CD4-positive, alpha-beta T cell (primary cell): Measurements from ENCODE around the gene VPREB1. TPM values are rescaled to one million over a fixed set of nuclear protein-coding genes. Genes with fewer than 3 reads are reported as not detected.

Experiments used
- ATAC-seq: fragments of 200-7000 bp; cut with Tn5 transposase; one replicate; pipeline ENCODE4 v1.10.0; 2022; ENCODE audit warnings: mild to moderate bottlenecking; ENCODE audit not compliant: poor library complexity
- CTCF ChIA-PET: fragments of 350-600 bp; sonication (Branson Sonifier 250); formaldehyde crosslinking; loops from one replicate; lab custom pipeline; 2021; ENCODE audit warnings: antibody characterized with exemption, inconsistent platforms; lab: Charles Lee
- POLR2A ChIA-PET: fragments of 350-600 bp; sonication (Branson Sonifier 250); formaldehyde crosslinking; loops from one replicate; lab custom pipeline; 2021; ENCODE audit warnings: antibody characterized with exemption, inconsistent platforms; lab: Charles Lee
- DNase-seq, 14 experiments: peaks; one replicate each; pipeline ENCODE4 v3.0.0-alpha.2; 2013 to 2020; ENCODE audit warnings: mixed read lengths in 2 of 14
- H3K27ac ChIP-seq, 2 donors: one replicate each; pipeline versions ENCODE4 v1.5.1 to v1.7.0; 2013; ENCODE audit warnings: low read length in 2 of 2, low read depth in 1 of 2, mild to moderate bottlenecking in 1 of 2
- H3K27me3 ChIP-seq, 2 experiments: 1 replicate in 1 of 2; 2 replicates in 1 of 2; pipeline versions ENCODE4 v1.6.1 to v1.7.0; 2013; ENCODE audit warnings: low read length in 2 of 2, control low read depth in 1 of 2, mild to moderate bottlenecking in 1 of 2, moderate library complexity in 1 of 2; ENCODE audit not compliant: insufficient read depth in 2 of 2, control insufficient read depth in 1 of 2
- H3K36me3 ChIP-seq: one replicate; pipeline ENCODE4 v1.6.1; 2013; ENCODE audit warnings: low read length, control low read depth; ENCODE audit not compliant: insufficient read depth
- H3K4me1 ChIP-seq: one replicate; pipeline ENCODE4 v1.6.1; 2013; ENCODE audit warnings: low read length, control low read depth; ENCODE audit not compliant: insufficient read depth
- H3K4me3 ChIP-seq: one replicate; pipeline ENCODE4 v1.5.1; 2013; ENCODE audit warnings: mild to moderate bottlenecking, low read length, moderate library complexity
- H3K9me3 ChIP-seq, 2 experiments: 1 replicate in 1 of 2; 2 replicates in 1 of 2; pipeline versions ENCODE4 v1.6.1 to v1.7.0; 2013; ENCODE audit warnings: low read length in 2 of 2, mild to moderate bottlenecking in 2 of 2, control low read depth in 1 of 2, moderate library complexity in 1 of 2; ENCODE audit not compliant: control insufficient read depth in 1 of 2, insufficient read depth in 1 of 2
- H3K27ac Mint-ChIP-seq: one replicate; pipeline ENCODE4 v1.8.0; 2020; ENCODE audit warnings: mixed read lengths
- H3K27me3 Mint-ChIP-seq: one replicate; pipeline ENCODE4 v1.8.0; 2021; ENCODE audit warnings: mixed read lengths
- H3K36me3 Mint-ChIP-seq: one replicate; pipeline ENCODE4 v1.8.0; 2021; ENCODE audit warnings: low read depth, mixed read lengths
- H3K4me1 Mint-ChIP-seq: one replicate; pipeline ENCODE4 v1.8.0; 2021; ENCODE audit warnings: low read depth, mixed read lengths
- H3K4me3 Mint-ChIP-seq: one replicate; pipeline ENCODE4 v1.8.0; 2020; ENCODE audit warnings: mild to moderate bottlenecking, mixed read lengths
- H3K9me3 Mint-ChIP-seq: one replicate; pipeline ENCODE4 v1.8.0; 2020; ENCODE audit warnings: mixed read lengths
- CTCF ChIP-seq: fragments of 200-600 bp; IDR thresholded peaks from one replicate; pipeline ENCODE4 v1.8.0; 2022; ENCODE audit warnings: antibody characterized with exemption, mild to moderate bottlenecking
- intact Hi-C, 2 experiments: fragments of 100-400 bp; cut with DNase I in 1 of 2; cut with micrococcal nuclease in 1 of 2; formaldehyde crosslinking; loops; one replicate each; pipeline versions ENCODE4 v1.15.1 to v1.9.0; 2023 to 2025; cut with DNase I, micrococcal nuclease
- total RNA-seq, 174 experiments: library from RNA in 2 of 174; stranded (reverse) in 2 of 174; gene quantifications; one replicate each; pipeline ENCODE4 v1.2.3 and lab custom pipeline; 2021 to 2026

The VPREB1 gene
- total RNA-seq, 2 experiments from 2014 or later, result not detected

DNA sequence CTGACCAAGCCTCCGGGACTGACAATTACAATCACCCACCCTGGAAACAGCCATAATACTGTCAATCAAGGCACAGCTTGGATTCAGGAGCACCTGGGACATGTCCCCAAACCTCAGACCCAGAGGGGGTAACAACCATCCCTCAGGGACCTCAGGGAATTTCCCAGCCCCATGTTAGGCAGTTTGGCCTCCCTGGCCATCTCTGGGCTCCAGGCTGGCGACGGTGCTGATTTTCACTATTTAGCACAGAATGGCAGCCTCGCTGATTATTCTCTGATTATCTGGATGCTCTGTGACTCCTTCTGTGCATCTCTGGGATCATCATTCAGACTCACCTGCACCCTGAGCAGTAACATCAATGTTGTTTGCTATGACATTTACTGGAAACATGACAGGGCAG lies 45.8 kb upstream of the VPREB1 start:
- no peak for TF ChIP-seq CTCF
- ChIA-PET CTCF (no interaction called here), POLR2A (no interaction called here)
- Histone ChIP-seq H3K27ac (no peak overlapping the region), H3K4me3 (no peak overlapping the region), H3K9me3 (peaks cover 0 to 5% of the 10 kb centered on the region in 2 experiments), H3K4me1 (peaks cover 6% of the 10 kb centered on the region), H3K27me3 (peaks cover 5 to 10% of the 10 kb centered on the region in 2 experiments), H3K36me3 (no peaks in the 10 kb centered on the region)
- intact Hi-C loops, result loop anchor here in 1 of 2 experiments (5.0 kb wide), 1 partner anchor 39 kb away; no protein-coding TSS in a partner anchor
- no peak for ATAC-seq
- Mint-ChIP-seq H3K4me3 (no peak overlapping the region), H3K27ac (no peak overlapping the region), H3K27me3 (peaks cover 17% of the 10 kb centered on the region), H3K4me1 (no peaks in the 10 kb centered on the region), H3K36me3 (no peaks in the 10 kb centered on the region), H3K9me3 (no peaks in the 10 kb centered on the region)
- DNase-seq, result no peak

- intact Hi-C loops, result loop anchor here (5.0 to 10.0 kb wide), 3 partner anchors 38 to 145 kb away; no protein-coding TSS in a partner anchor
- H3K4me1 ChIP-seq, result peaks cover 6% of the 10 kb centered on the region
- H3K36me3 ChIP-seq, result no peaks in the 10 kb centered on the region
- ChIA-PET CTCF (interaction anchor here (2.6 kb wide), 1 partner anchor 36 kb away, joined by 13 read pairs; no protein-coding TSS in a partner anchor), POLR2A (no interaction called here)
- ATAC-seq (no peak), DNase-seq (no peak)
- peaks cover 5 to 10% of the 10 kb centered on the region in 2 experiments for H3K27me3 ChIP-seq
- H3K4me3 ChIP-seq, result no peak overlapping the region
- Mint-ChIP-seq H3K4me3 (no peak overlapping the region), H3K9me3 (no peaks in the 10 kb centered on the region), H3K4me1 (no peaks in the 10 kb centered on the region), H3K36me3 (no peaks in the 10 kb centered on the region), H3K27ac (no peak overlapping the region), H3K27me3 (peaks cover 17% of the 10 kb centered on the region)
- TF ChIP-seq CTCF, result no peak
- no peak overlapping the region for H3K27ac ChIP-seq
- peaks cover 0 to 5% of the 10 kb centered on the region in 2 experiments for H3K9me3 ChIP-seq
Measured at GRCh38 chr22:22199634-22200033, 45.0 kb upstream of the VPREB1 start.

DNA sequence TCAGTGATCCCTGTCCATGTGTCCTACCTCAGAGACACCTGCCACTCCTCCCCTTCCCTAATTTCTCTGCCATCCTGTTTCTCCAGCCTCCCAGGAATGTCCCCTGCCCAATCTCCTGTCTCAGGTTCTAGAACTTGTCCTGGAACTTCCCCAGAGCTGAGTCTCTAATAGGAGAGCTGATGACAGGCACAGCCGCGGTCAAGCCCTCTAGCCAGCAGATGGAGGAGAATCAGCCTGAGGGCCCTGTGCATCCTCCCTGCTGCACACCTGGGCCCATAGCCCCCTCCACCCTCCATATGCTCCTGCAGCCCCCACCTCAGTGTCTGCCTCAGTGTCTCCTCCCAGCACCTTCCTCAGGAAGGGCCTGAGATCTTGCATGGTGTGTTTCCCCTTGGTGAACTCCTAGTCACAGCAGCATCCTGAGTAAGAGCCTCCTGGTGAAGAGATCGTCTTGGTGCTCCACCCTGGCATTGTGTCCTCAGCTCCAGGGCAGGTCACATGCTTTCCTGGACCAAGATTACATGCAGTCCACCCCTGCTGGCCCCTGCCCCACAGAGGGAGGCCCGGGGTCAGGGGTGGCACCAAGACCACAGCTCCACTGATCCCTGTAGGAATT lies 43.9 kb upstream of the VPREB1 start:
- no peak for DNase-seq
- POLR2A ChIA-PET, result no interaction called here
- Histone ChIP-seq H3K4me1 (peaks cover 6% of the 10 kb centered on the region), H3K27ac (no peak overlapping the region), H3K36me3 (no peaks in the 10 kb centered on the region), H3K27me3 (peaks cover 5 to 10% of the 10 kb centered on the region in 2 experiments), H3K4me3 (no peak overlapping the region), H3K9me3 (peaks cover 0 to 5% of the 10 kb centered on the region in 2 experiments)
- TF ChIP-seq CTCF, result no peak
- Mint-ChIP-seq H3K4me1 (no peaks in the 10 kb centered on the region), H3K36me3 (no peaks in the 10 kb centered on the region), H3K9me3 (no peaks in the 10 kb centered on the region), H3K4me3 (no peak overlapping the region), H3K27me3 (peaks cover 11% of the 10 kb centered on the region), H3K27ac (no peak overlapping the region)
- intact Hi-C loops, result loop anchor here (5.0 to 10.0 kb wide), 2 partner anchors 97 to 144 kb away; no protein-coding TSS in a partner anchor
- ATAC-seq, result no peak
- CTCF ChIA-PET, result interaction anchor here (1.0 to 2.6 kb wide), 7 partner anchors 13 to 511 kb away, joined by 3 to 13 read pairs (median 3); no protein-coding TSS in a partner anchor
